SK-N-SH (cell line): ENCODE measurements around the gene RWDD3. TPM values are rescaled to one million over a fixed set of nuclear protein-coding genes. Genes with fewer than 3 reads are reported as not detected.

Experiments used
- CTCF ChIA-PET: fragments of 300-600, 350-600 bp; formaldehyde crosslinking; extraction: SDS; loops from one replicate; lab custom pipeline; 2021; lab: Yijun Ruan, JAX
- POLR2A ChIA-PET: fragments of 350-600 bp; sonication (Branson Sonifier 250); formaldehyde crosslinking; extraction: SDS; loops from one replicate; lab custom pipeline; 2020; ENCODE audit warnings: antibody characterized with exemption, inconsistent platforms; lab: Yijun Ruan, JAX
- DNase-seq: peaks from one replicate; pipeline ENCODE4 v3.0.0; 2012
- H2AFZ ChIP-seq: fragments of 200-600 bp; sonication (generic); 2 replicates; pipeline ENCODE4 v1.8.1; 2016; ENCODE audit warnings: antibody characterized with exemption, mild to moderate bottlenecking, low read depth
- H3F3A ChIP-seq: fragments of 200-600 bp; sonication (generic); replicated peaks from 2 replicates; pipeline ENCODE3; 2016; ENCODE audit warnings: antibody characterized with exemption, mild to moderate bottlenecking; ENCODE audit not compliant: insufficient read depth
- H3K27ac ChIP-seq, 2 experiments: fragments of 200-500 bp in 1 of 2; fragments of 200-600 bp in 1 of 2; sonication (Bioruptor generic) in 1 of 2; sonication (generic), shearing (Covaris generic) in 1 of 2; 2 replicates each; pipeline versions ENCODE4 v1.5.1 to v1.6.1; 2014 to 2016; ENCODE audit warnings: low read depth in 2 of 2, inconsistent platforms in 1 of 2, low read length in 1 of 2, mild to moderate bottlenecking in 1 of 2, mixed read lengths in 1 of 2
- H3K27me3 ChIP-seq: fragments of 200-600 bp; sonication (generic), shearing (Covaris generic); 2 replicates; pipeline ENCODE4 v1.6.1; 2016; ENCODE audit warnings: mixed run types; ENCODE audit not compliant: insufficient read depth
- H3K36me3 ChIP-seq, 2 experiments: fragments of 200-500 bp in 1 of 2; fragments of 200-600 bp in 1 of 2; sonication (Bioruptor generic) in 1 of 2; sonication (generic) in 1 of 2; replicated peaks in 1 of 2; 2 replicates each; pipeline versions ENCODE3 to v1.5.1; 2014 to 2016; ENCODE audit warnings: low read length in 1 of 2, mild to moderate bottlenecking in 1 of 2; ENCODE audit not compliant: insufficient read depth in 2 of 2, control insufficient read depth in 1 of 2
- H3K4me1 ChIP-seq, 2 experiments: fragments of 200-500 bp in 1 of 2; fragments of 200-600 bp in 1 of 2; sonication (Bioruptor generic) in 1 of 2; sonication (generic), shearing (Covaris generic) in 1 of 2; 2 replicates each; pipeline versions ENCODE4 v1.5.1 to v1.6.1; 2014 to 2016; ENCODE audit warnings: low read depth in 1 of 2, low read length in 1 of 2, mixed run types in 1 of 2; ENCODE audit not compliant: insufficient read depth in 2 of 2, control insufficient read depth in 1 of 2
- H3K4me2 ChIP-seq: fragments of 200-600 bp; sonication (generic), shearing (Covaris generic); 2 replicates; pipeline ENCODE4 v1.6.1; 2017; ENCODE audit warnings: mixed run types
- H3K4me3 ChIP-seq, 2 experiments: fragments of 200-500 bp in 1 of 2; fragments of 200-600 bp in 1 of 2; sonication (Bioruptor generic) in 1 of 2; sonication (generic), shearing (Covaris generic) in 1 of 2; 2 replicates each; pipeline versions ENCODE4 v1.5.1 to v1.8.1; 2014 to 2016; ENCODE audit warnings: low read depth in 2 of 2, inconsistent platforms in 1 of 2, low read length in 1 of 2, mild to moderate bottlenecking in 1 of 2, mixed read lengths in 1 of 2, moderate library complexity in 1 of 2
- H3K79me2 ChIP-seq: fragments of 200-600 bp; sonication (generic); 2 replicates; pipeline ENCODE4 v1.8.1; 2017; ENCODE audit warnings: mild to moderate bottlenecking; ENCODE audit not compliant: insufficient read depth
- H3K9ac ChIP-seq: fragments of 200-600 bp; sonication (generic); 2 replicates; pipeline ENCODE4 v1.6.1; 2017; ENCODE audit warnings: mixed run types
- H3K9me2 ChIP-seq: fragments of 200-600 bp; sonication (generic); 2 replicates; pipeline ENCODE4 v1.6.1; 2017; ENCODE audit warnings: mixed run types
- H3K9me3 ChIP-seq: fragments of 200-600 bp; sonication (generic); 2 replicates; pipeline ENCODE4 v1.6.1; 2017; ENCODE audit warnings: mixed run types, mild to moderate bottlenecking, moderate library complexity
- H4K20me1 ChIP-seq: fragments of 200-600 bp; sonication (generic); 2 replicates; pipeline ENCODE4 v1.6.1; 2017; ENCODE audit warnings: mild to moderate bottlenecking, mixed run types; ENCODE audit not compliant: insufficient read depth
- CTCF ChIP-seq: fragments of 200-600 bp; sonication (generic); IDR thresholded peaks from 2 replicates; pipeline ENCODE4 v1.6.1; 2017; ENCODE audit warnings: antibody characterized with exemption, mild to moderate bottlenecking, moderate library complexity
- ELF1 ChIP-seq: IDR thresholded peaks from 2 replicates; pipeline ENCODE4 v1.4.0; 2012
- FOXJ3 ChIP-seq: sonication (generic); formaldehyde crosslinking; IDR thresholded peaks from 2 replicates; pipeline ENCODE4 v1.5.1; 2020; ENCODE audit warnings: mild to moderate bottlenecking, missing genetic modification reagents
- FOXM1 ChIP-seq: IDR thresholded peaks from 2 replicates; pipeline ENCODE4 v1.4.0; 2012; ENCODE audit warnings: low read depth, mild to moderate bottlenecking
- GABPA ChIP-seq: IDR thresholded peaks from 2 replicates; pipeline ENCODE4 v1.4.0; 2012; ENCODE audit warnings: low read depth, mild to moderate bottlenecking
- IRF3 ChIP-seq: fragments of 150-350 bp; IDR thresholded peaks from 2 replicates; pipeline ENCODE4 v1.6.1; 2016; ENCODE audit warnings: mild to moderate bottlenecking, low read depth, low read length
- JUND ChIP-seq: IDR thresholded peaks from 2 replicates; pipeline ENCODE4 v1.4.0; 2012
- MAX ChIP-seq: IDR thresholded peaks from 2 replicates; pipeline ENCODE4 v1.4.0; 2012; ENCODE audit warnings: low read depth
- MXI1 ChIP-seq: IDR thresholded peaks from 2 replicates; pipeline ENCODE4 v1.6.1; 2012; ENCODE audit warnings: mild to moderate bottlenecking, low read depth, low read length, improper control_type of control experiment
- RAD21 ChIP-seq: IDR thresholded peaks from 2 replicates; pipeline ENCODE4 v1.6.1; 2012; ENCODE audit warnings: mild to moderate bottlenecking, low read length
- TAF1 ChIP-seq: IDR thresholded peaks from 2 replicates; pipeline ENCODE4 v1.6.1; 2012; ENCODE audit warnings: low read depth, mild to moderate bottlenecking, low read length, moderate library complexity, borderline replicate concordance
- TCF12 ChIP-seq: IDR thresholded peaks from 2 replicates; pipeline ENCODE4 v1.4.0; 2012
- USF1 ChIP-seq: IDR thresholded peaks from 2 replicates; pipeline ENCODE4 v1.4.0; 2012; ENCODE audit warnings: low read depth, borderline replicate concordance
- USF2 ChIP-seq: fragments of 150-350 bp; IDR thresholded peaks from 2 replicates; pipeline ENCODE4 v1.6.1; 2017; ENCODE audit warnings: antibody characterized with exemption, low read length, low read depth, borderline replicate concordance
- YY1 ChIP-seq: IDR thresholded peaks from 2 replicates; pipeline ENCODE4 v1.4.0; 2012; ENCODE audit warnings: low read depth, mild to moderate bottlenecking
- WGBS: methylation state at CpG from one replicate; pipeline ENCODE4 v1.1.6; 2017; ENCODE audit warnings: low lambda C conversion rate; 5-methylcytosine and 5-hydroxymethylcytosine counted together
- polyA plus RNA-seq, 3 experiments: library from polyadenylated mRNA; depleted of rRNA; stranded (reverse); fragments of >200 nt; gene quantifications; 2 replicates each; pipeline ENCODE4 v1.2.3, GENCODE V29; 2012

RWDD3 gene
- polyA plus RNA-seq, 1 of the 3 experiments (the other 2 are of a cell fraction): 11.9 TPM

- Histone ChIP-seq H3F3A (no peaks in the 10 kb centered on the region), H3K4me1 (peaks cover 3 to 4% of the 10 kb centered on the region in 2 experiments; a peak in 2 of 4 replicates), H3K79me2 (peaks cover 21% of the 10 kb centered on the region), H3K9ac (no peak overlapping the region), H3K4me3 (no peak overlapping the region), H3K27me3 (no peaks in the 10 kb centered on the region), H3K36me3 (peaks cover 48 to 64% of the 10 kb centered on the region in 2 experiments), H3K4me2 (no peak overlapping the region), H3K9me2 (no peaks in the 10 kb centered on the region), H3K9me3 (no peaks in the 10 kb centered on the region; the same call in 1 of the 2 replicates), H2AFZ (no peak overlapping the region), H4K20me1 (no peaks in the 10 kb centered on the region), H3K27ac (no peak overlapping the region)
- CTCF ChIA-PET: interaction anchor here (0.9 to 3.6 kb wide), 3 partner anchors 11 to 15 kb away, joined by 3 to 36 read pairs (median 4); partner anchors contain the start of gene RWDD3
- 98% methylated on average over 3 of the region's 3 CpGs for WGBS
- no peak for TF ChIP-seq USF2
- TF ChIP-seq TCF12: no peak
- TF ChIP-seq FOXM1: no peak
- no peak for TF ChIP-seq IRF3
- TF ChIP-seq RAD21: no peak
- no peak for TF ChIP-seq ELF1
- no peak for TF ChIP-seq JUND
- TF ChIP-seq GABPA: no peak
- TF ChIP-seq MXI1: no peak
- no peak for TF ChIP-seq FOXJ3
- no peak for TF ChIP-seq MAX
- TF ChIP-seq TAF1: no peak
- no peak for TF ChIP-seq YY1
- no peak for TF ChIP-seq USF1
- TF ChIP-seq CTCF: no peak
- POLR2A ChIA-PET: no interaction called here
- DNase-seq: no peak
These were observed 12.5 kb downstream of the RWDD3 start for GRCh38 chr1:95246511-95246910.
